Middle frontal gyrus (tissue), 1 donor: ENCODE data around the gene SMG6.
"Not testable (repeated sequence)": the region's sequence is repeated elsewhere in the genome, so short reads cannot be mapped to it uniquely, and the experiment has no call there.

Experiments used
- DNase-seq: peaks from one replicate; pipeline ENCODE4 v3.0.0-alpha.2; 2015; ENCODE audit warnings: low spot score; ENCODE audit errors: extremely low spot score

SMG6 gene

DNA sequence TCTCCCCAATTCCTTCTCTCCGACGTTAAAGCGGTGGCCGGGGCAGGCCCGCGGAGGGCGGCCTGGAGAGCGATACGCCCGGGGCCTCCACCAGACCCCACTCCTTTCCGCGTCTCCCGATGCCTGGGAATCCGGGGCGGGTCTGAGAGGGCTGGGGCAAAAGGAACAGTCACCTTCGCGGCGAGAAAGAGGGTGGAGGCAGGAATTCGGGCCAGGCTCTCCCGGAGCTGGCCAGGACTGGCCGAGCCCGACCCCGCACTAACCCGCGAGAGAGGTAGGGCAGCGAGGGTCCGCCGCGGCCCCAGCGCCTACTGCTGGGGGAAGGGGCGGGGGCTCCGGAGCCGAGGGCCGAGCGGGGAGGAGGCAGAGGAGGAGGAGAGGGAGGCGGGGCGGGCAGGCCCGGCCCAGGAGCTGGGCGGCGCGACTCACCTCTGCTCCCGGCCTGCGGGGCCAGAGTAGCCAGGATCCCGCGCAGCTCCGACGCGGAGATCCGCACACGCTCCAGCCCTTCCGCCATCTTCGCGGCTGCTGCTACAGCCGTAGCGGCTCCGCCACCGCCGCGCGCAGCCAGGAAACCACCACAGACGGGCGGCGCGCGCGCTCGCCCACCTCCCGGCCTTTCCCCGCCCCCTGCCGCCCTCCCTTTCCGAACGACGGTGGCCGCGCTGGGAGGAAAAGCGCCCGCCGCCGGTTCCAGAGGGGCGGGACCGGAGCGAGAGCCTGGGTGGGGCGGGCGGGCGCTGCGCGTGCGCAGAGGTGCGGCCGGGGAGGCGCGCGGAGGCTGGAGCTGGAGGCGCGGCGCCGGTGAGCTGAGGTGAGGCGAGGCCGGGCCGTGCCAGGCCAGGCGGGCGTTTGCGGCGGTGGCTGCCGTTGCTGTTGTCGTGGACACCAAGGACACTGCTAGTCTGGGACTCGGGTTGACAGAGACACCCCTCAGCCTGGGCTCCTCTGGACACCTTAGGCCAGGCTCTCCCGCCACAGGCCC lies at the start of gene SMG6, which contains the start of gene SRR:
TSS of gene SMG6 (minus strand) at position 582 of the 985 bp plus-strand sequence. CDS start at position 517, 65 bp downstream.
TSS of gene SRR (plus strand) at position 747 of the 985 bp plus-strand sequence. CDS start 11,611 bp downstream, outside the sequence.
- DNase-seq: peak; percentile 75

DNA sequence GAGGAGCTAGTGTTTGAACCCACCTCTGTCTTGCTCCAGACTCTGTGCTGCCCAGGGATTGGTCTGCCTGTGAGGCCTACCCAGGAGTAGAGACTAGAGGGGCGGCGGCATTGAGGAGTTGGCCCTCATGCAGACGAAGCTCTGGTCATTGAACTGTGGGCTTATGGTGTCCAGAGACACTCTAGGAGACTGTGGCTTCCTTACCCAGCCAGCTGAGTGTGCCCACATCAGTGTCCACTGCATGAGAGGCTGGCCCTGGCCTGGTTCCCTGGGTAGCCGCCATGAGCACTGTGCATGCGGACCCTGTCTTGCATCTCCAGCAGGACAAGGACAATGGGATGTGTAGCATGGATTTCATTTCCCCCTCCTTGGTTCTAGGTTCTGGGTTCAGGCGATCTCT lies 47.7 kb upstream of the SMG6 start:
- no peak for DNase-seq

DNA sequence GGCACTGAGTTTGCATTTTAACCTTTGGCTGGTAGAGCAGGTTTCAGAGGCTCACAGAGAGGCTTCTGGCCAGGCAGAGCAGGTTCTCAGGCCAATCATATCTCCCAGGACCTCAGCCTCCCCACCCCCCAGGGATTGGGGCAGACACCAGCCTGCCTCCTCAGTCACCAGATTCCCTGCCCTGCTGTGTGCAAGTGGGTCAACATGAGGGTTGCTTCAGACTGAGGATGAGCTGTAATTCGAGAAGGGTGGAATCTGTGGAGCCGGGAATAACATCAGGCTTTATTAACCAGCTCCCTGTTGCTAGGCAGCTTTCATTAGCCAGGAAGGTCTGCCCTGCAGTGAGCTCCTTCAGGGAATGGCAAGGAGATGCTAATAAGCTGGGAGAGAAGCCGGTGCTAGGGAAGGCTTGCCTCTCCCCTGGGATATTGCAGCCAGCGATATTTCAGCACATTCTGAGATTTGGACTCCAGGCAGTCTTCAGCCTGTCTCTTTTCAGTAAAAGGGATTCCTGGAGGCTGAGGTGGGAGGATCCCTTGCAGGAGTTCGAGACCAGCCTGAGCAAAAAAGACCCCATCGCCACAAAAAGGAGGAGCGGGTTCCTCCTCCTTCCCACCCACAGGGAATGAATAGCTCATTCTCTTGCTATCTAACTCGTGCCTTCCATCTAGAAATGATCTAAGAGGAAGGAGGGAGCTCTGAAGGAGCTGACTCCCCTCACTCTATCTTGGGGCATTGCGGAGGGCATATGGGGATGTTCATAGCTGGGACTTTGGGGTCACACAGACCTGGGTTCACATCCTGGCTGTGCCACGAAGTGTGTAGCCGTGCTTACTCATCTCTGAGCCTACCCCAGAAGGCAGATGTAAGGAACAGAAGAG lies 44.5 kb upstream of the SMG6 start:
- peak; percentile 10 for DNase-seq

DNA sequence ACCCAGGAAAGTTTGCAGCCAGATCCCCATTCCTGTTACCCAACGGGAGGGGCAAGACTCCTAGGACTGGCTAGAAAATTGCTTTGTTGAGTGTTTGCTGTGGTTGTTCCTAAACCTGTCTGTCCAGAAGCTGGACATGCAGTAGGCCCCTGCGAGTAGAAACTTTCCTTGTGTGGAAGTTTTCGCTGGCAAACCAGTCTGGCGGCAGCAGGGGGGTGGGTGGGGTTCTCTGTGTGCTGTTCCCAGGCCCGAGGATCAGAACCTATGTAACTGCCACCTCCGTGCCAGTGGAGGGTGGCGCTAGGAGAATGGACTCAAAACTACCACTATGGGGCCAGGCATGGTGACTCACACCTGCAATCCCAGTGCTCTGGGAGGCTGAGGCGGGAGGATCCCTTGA lies 42.9 kb upstream of the SMG6 start:
- no peak for DNase-seq

DNA sequence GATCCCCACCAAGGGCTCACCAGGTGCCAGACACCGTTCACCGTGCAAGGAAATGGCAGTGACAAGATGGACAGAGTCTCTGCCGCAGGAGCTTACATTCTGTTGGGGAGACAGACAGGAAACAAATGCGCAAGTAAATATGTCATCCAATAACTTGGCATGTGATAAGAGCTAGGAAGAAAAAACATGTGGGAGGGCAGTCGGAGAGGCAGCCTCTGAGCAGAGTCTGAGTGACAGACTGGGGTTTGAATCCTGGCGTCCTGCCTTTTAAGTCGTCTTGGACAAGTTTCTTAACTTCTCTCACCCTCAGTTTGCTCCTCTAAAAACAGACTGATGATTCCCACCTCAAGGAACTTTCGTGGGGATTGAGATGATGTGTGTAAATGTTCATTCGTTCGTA lies 40.9 kb upstream of the SMG6 start:
- DNase-seq: no peak

DNA sequence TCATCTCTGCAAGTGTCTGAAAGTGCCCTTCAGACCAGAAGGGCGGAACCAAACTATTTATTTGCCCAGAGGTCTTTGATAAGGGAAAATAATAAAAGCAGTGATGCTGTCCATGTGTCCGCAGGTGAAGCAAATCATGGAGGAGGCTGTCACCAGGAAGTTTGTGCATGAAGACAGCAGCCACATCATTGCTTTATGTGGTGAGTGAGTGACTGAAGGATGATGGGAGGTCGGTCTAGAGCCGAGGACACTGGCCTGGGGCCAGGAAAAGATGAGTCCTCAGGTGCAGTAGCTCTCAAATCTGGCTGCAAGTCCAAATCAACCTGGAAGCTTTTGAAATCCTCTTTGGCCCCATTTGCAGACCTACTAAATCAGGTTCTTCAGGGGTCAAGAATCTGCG lies 39.8 kb upstream of the SMG6 start:
- no peak for DNase-seq

DNA sequence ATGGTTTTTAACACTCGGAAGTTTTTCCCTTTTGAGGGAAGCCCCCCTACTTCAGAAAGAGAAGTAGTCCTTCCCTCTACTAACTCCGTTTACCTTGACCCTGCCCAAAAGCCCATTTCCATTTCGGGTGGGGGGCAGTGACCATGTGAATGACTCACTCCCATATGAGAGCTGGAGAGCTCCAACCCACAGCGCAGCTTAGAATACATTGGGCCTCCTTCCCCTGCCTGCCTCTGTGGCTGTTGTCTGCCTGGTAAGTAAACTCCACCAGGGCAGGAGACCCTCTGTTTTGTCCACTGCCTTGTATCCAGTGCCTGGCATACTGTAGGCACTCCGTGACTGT lies 34.7 kb upstream of the SMG6 start:
- no peak for DNase-seq

DNA sequence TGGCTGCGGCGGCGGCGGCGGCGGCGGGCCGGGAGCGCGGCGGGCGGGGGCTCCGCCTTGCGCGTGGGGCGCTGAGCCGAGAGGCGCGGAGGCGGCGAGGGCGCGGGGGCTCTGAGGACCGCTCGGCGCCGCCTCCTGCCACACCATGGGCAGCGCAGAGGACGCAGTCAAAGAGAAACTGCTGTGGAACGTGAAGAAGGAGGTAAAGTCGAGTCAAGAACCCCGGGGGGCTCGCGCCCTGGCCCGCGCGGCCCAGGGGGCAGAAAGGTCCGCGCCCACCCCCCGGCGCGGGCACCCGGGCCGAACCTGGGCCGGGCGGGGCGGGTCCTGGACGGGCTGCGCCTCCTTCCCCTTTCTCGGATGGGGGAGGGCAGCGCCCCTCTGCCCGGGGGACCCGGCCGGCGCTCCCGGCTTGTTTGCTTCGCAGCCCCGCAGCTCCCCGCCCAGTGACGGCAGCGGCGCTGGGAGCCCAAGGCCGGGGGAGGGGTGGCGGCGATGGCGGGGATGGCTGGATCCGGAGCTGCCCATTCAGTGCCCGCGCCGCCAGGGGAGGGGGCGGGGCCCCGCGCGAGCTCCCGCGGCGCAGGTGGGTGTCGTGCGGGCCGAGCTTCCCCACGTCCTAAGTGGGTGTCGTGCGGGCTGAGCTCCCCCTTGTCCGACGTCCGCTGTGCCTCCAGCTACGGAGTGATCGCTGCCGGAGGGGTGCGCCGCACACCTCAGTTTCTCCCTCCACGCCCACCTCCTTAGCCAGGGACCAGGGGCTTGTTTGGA lies 34.1 kb upstream of the SMG6 start:
- DNase-seq: no peak

DNA sequence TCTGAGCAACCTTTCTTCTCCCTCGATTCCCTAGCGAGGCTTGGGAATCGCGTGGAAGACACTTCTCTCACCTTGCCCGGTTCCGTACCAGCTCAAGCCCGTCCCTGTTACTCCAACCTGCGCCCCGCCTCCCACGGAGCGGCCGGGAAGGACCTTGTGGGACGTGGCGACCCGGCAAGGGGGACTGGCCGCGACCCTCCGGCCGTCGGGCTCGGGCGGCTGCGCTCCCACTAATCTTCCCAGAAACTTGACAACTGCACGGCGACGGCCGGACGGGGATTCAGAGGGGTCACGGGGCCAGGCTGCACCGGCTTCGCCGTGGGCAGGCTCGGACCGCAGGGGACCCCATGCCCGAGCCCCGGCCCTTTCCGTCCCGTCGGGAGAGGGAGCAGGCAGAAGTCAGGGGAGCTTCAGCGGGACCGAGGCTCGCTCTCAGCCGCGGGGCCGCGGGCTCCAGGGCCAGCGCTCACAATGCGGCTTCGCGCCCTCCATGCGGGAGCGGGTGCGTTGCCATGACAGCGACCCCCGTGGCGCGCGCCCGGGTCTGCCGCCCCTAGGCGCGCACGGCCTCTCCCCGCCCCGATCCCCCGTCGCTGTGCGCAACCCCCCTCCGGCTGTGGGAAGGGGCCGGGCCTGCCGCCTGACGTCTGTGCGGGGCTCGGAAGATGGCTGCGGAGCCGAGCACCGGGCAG lies 33.4 kb upstream of the SMG6 start, which contains the start of gene SGSM2:
TSS of gene SGSM2 (plus strand) at position 650 of the 692 bp plus-strand sequence. CDS start 188 bp downstream, outside the sequence.
- DNase-seq: peak; percentile 50

DNA sequence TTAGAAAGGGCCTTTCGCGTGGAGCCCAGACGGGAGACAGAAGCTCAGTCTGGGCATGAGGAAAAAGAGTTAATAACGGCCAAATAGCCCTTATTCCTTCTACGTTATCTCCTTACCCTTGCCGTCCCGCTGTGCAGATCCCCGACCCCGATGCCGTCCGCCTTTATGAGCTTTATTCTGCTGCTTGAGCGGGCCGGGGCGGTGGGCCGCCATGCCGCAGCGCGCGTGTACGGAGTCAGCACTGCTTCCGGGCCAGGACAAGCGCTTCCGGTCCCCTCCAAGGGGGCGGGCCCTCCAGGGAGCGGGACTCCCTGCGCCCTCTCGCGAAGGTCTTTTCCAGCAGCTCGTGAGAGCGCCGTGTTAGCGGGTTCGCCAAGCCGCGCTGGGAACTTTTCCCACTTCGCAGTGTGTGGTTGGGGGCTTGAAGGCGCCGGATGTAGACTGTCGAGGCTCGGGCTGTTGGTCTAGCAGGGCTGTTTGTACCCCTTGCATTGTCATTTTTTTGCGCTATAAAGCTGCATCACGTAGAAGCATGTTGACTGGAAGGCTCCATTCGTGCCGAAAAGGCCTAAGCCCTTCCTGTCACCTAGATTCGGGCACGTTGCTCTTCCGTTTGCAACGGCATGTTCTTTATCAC lies 32.7 kb upstream of the SMG6 start, which contains the start of gene TSR1:
TSS of gene TSR1 (minus strand) at position 243 of the 637 bp plus-strand sequence. CDS start at position 213, 30 bp downstream.
- DNase-seq: peak; percentile 88

DNA sequence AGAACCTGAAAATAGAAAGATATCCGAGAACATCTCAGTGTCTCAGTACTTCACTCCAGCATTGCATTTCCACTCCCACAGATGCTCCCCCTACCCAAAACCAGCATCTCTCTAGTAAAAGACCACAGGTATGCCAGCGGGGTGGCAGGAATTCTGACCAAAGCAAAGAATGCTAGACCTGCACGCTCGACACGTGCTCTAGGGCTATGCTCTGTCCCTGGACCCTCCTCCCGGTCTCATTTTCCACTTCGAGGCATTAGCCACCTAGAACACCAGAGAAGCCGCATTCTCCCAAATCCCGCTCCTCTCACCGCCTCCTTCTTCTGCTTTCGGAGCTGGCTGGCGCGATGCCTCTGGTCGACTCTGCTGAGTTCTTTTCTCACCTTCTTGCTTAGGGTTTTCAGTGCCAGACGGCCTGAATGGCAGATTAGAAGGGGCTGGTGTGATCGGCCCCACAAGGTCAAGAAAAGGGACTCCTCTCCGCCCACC lies 32.2 kb upstream of the SMG6 start:
- DNase-seq: no peak

DNA sequence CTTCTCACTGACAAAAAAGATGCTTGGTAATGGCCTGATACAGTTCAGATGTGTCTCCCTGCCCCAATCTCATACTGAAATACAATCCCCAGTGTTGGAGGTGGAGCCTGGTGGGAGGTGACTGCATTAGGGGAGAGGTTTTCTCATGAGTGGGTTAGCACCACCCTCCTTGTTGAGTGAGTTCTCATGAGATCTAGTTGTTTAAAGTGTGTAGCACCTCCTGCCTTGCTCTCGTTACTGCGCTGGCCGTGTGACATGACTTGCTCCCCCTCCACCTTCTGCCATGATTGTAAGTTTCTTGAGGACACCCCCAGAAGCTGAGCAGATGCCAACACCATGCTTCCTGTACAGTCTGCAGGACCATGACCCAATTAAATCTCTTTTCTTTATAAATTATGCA lies 27.7 kb upstream of the SMG6 start:
- DNase-seq: no peak

DNA sequence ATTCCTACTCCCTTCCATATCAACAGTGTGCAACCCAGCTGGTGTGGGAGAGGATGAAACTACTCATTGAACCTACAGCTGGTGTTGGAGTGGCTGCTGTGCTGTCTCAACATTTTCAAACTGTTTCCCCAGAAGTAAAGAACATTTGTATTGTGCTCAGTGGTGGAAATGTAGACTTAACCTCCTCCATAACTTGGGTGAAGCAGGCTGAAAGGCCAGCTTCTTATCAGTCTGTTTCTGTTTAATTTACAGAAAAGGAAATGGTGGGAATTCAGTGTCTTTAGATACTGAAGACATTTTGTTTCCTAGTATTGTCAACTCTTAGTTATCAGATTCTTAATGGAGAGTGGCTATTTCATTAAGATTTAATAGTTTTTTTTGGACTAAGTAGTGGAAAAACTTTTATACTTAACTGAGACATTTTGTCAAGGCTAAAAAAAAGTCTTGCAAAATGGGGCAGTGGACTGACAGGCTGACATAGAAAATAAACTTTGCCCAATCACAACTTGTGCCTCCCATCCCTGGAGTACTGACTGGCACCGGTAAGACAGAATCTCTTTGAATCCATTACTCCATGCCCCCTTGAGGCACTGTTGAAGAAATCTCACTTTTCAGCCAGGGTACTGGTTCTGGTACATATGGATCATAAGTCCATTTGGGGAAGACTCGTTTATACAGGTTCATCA lies 20.2 kb upstream of the SMG6 start:
- no peak for DNase-seq

DNA sequence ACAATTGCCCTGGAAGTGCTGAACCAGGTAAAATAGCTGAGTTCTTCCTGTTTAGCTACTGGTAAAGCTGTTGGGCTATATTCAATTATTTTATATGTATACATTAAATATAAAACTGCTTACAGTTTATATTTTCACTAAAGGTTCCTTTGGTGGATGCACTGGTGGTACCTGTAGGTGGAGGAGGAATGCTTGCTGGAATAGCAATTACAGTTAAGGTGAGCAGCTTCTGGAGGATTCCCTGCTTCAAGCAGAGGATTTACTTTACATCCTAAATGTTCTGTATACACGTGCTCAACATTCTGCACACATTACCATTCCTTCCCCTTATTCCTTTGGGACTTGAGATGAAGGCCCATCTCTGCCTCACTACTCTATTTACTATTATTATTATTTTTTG lies 17.8 kb upstream of the SMG6 start:
- DNase-seq: no peak

DNA sequence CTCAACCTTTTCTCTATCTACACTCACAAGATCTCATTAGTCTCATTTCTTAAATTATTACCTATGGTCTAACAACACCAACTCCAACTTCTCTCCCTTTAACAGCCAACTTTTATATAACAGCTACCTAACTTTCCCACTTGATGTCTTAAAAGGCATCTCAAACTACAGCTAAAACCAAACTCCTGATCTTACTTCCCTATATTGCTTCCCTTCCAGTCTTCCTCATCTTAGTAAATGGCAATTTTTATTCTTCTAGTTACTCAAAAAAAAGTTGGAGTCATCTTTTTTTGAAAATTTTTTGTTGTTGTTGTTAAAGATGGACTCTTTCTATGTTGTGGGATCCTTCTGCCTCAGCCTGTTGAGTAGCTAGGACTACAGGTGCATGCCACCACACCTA lies 15.5 kb upstream of the SMG6 start:
- DNase-seq: no peak

DNA sequence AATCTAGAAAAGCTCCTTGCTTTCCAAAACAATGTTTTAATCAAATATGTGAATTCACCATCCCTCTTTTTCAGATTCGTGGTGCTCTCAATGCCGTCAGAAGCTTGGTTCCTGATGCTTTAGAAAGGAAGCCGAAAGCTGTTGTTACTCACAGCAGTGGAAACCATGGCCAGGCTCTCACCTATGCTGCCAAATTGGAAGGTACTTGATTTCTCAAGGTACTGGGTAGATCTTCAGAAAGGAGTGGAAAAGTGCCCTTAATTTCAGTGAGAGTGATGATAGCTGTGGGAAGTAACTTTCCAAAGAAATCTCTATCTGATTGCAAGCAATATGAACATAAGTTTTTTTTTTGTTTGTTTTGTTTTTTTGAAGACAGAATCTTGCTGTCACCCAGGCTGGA lies 14.2 kb upstream of the SMG6 start:
- no peak for DNase-seq

DNA sequence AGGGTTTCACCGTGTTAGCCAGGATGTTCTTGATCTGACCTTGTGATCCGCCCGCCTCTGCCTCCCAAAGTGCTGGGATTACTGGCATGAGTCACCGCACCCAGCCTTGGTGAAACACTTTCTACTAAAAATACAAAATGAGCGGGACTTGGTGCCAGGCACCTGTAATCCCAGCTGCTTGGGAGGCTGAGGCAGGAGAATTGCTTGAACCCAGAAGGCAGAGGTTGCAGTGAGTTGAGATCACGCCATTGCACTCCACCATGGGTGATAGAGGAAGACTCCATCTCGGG lies 13.3 kb upstream of the SMG6 start:
- not testable (repeated sequence) for DNase-seq

DNA sequence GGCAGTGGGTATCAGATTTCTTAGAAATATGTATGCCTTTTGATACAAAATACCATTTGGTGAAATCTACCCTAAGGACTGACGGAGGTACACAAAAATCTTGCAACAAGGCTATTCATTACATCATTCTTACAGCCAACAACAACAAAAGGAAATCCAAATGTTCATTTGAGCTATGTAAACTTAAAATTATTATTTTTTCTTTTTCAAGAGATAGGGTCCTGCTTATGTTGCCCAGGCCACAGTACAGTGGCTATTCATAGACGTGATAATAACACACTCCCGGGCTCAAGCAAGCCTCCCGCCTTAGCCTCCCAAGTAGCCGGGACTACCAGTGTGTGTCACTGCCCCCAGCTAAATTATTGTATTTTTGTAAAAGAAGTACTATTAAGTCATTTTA lies 9.2 kb upstream of the SMG6 start:
- no peak for DNase-seq
